ENCODE measurements around the gene NCAPG2. TPM values are rescaled to one million over a fixed set of nuclear protein-coding genes. Genes with fewer than 3 reads are reported as not detected.
A peak's percentile ranks its signal among the peaks of the same experiment; 100 is the strongest.

The NCAPG2 gene
- total RNA-seq: 6.3 TPM

- peak; percentile 99 for DNase-seq (ENCODE audit: low spot score)
These were observed at the start of gene NCAPG2 for GRCh38 chr7:158704524-158705233. Gene NCAPG2, minus strand, starts transcription at chr7:158704804. Its CDS starts 2,905 bp downstream, at chr7:158701899.

GRCh38 chr7:158753900-158754299 lies 49.3 kb upstream of the NCAPG2 start:
- no peak for DNase-seq (ENCODE audit: low spot score)

- no peak for DNase-seq (ENCODE audit: low spot score)
These were observed 47.1 kb upstream of the NCAPG2 start for GRCh38 chr7:158751751-158752150.

- no peak for DNase-seq (ENCODE audit: low spot score)
These were observed 46.6 kb upstream of the NCAPG2 start for GRCh38 chr7:158751199-158751598.

GRCh38 chr7:158750702-158751101 lies 46.1 kb upstream of the NCAPG2 start:
- no peak for DNase-seq (ENCODE audit: low spot score)

- no peak for DNase-seq (ENCODE audit: low spot score)
These were observed 44.8 kb upstream of the NCAPG2 start for GRCh38 chr7:158749396-158749795.

- no peak for DNase-seq (ENCODE audit: low spot score)
These were observed 43.7 kb upstream of the NCAPG2 start for GRCh38 chr7:158748335-158748734.

- DNase-seq (ENCODE audit: low spot score): no peak
These were observed 42.8 kb upstream of the NCAPG2 start for GRCh38 chr7:158747408-158747807.

GRCh38 chr7:158746957-158747356 lies 42.4 kb upstream of the NCAPG2 start:
- DNase-seq (ENCODE audit: low spot score): no peak

- DNase-seq (ENCODE audit: low spot score): no peak
These were observed 40.6 kb upstream of the NCAPG2 start for GRCh38 chr7:158745057-158745715.

GRCh38 chr7:158744070-158744469 lies 39.5 kb upstream of the NCAPG2 start:
- DNase-seq (ENCODE audit: low spot score): no peak

- DNase-seq (ENCODE audit: low spot score): no peak
These were observed 38.6 kb upstream of the NCAPG2 start for GRCh38 chr7:158743219-158743618.

GRCh38 chr7:158742065-158742821 lies 37.6 kb upstream of the NCAPG2 start:
- DNase-seq (ENCODE audit: low spot score): no peak

- DNase-seq (ENCODE audit: low spot score): no peak
These were observed 36.7 kb upstream of the NCAPG2 start for GRCh38 chr7:158741294-158741666.

- DNase-seq (ENCODE audit: low spot score): no peak
These were observed 36.2 kb upstream of the NCAPG2 start for GRCh38 chr7:158740657-158741293.

GRCh38 chr7:158740013-158740656 lies 35.5 kb upstream of the NCAPG2 start:
- DNase-seq (ENCODE audit: low spot score): no peak

- no peak for DNase-seq (ENCODE audit: low spot score)
These were observed 34.2 kb upstream of the NCAPG2 start for GRCh38 chr7:158738841-158739240.

GRCh38 chr7:158737064-158737695 lies 32.6 kb upstream of the NCAPG2 start:
- no peak for DNase-seq (ENCODE audit: low spot score)

GRCh38 chr7:158735935-158736334 lies 31.3 kb upstream of the NCAPG2 start:
- no peak for DNase-seq (ENCODE audit: low spot score)

- no peak for DNase-seq (ENCODE audit: low spot score)
These were observed 30.3 kb upstream of the NCAPG2 start for GRCh38 chr7:158734861-158735260.

GRCh38 chr7:158733775-158734494 lies 29.3 kb upstream of the NCAPG2 start:
- DNase-seq (ENCODE audit: low spot score): no peak

Measured in ureter (tissue), 1 donor.